ENCODE measurements around the gene HBG2.

Gene HBG2

GRCh38 chr11:5240458-5240857, 14.1 kb downstream of the HBG2 start:
- TF ChIP-seq GABPA (IDR thresholded peaks at IDR 0.05; ENCODE audit: low read depth): no peak
- no peak overlapping the region for H3K27ac ChIP-seq (replicated peaks)
- no peak overlapping the region for H3K4me3 ChIP-seq (replicated peaks; ENCODE audit: insufficient read depth, low read length)
- no peaks in the 10 kb centered on the region for H3K27me3 ChIP-seq (ENCODE audit: insufficient read depth, poor library complexity, severe bottlenecking)
- DNase-seq (ENCODE audit: low read depth in 1 of 2, low spot score in 1 of 2): no peak

- H3K4me3 ChIP-seq (replicated peaks; ENCODE audit: insufficient read depth, low read length): no peak overlapping the region
- TF ChIP-seq SPI1 (IDR thresholded peaks at IDR 0.05; ENCODE audit: borderline replicate concordance, low read depth) (no peak), CTCF (IDR thresholded peaks at IDR 0.05; ENCODE audit: insufficient read depth, low read length) (no peak), POLR2AphosphoS5 (IDR thresholded peaks at IDR 0.05; ENCODE audit: low read depth) (no peak), GABPA (IDR thresholded peaks at IDR 0.05; ENCODE audit: low read depth) (no peak)
- TF ChIP-seq, protein P1, sequence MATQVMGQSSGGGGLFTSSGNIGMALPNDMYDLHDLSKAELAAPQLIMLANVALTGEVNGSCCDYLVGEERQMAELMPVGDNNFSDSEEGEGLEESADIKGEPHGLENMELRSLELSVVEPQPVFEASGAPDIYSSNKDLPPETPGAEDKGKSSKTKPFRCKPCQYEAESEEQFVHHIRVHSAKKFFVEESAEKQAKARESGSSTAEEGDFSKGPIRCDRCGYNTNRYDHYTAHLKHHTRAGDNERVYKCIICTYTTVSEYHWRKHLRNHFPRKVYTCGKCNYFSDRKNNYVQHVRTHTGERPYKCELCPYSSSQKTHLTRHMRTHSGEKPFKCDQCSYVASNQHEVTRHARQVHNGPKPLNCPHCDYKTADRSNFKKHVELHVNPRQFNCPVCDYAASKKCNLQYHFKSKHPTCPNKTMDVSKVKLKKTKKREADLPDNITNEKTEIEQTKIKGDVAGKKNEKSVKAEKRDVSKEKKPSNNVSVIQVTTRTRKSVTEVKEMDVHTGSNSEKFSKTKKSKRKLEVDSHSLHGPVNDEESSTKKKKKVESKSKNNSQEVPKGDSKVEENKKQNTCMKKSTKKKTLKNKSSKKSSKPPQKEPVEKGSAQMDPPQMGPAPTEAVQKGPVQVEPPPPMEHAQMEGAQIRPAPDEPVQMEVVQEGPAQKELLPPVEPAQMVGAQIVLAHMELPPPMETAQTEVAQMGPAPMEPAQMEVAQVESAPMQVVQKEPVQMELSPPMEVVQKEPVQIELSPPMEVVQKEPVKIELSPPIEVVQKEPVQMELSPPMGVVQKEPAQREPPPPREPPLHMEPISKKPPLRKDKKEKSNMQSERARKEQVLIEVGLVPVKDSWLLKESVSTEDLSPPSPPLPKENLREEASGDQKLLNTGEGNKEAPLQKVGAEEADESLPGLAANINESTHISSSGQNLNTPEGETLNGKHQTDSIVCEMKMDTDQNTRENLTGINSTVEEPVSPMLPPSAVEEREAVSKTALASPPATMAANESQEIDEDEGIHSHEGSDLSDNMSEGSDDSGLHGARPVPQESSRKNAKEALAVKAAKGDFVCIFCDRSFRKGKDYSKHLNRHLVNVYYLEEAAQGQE (IDR thresholded peaks at IDR 0.05; ENCODE audit: insufficient replicate concordance, low read depth): no peak
- no peak for DNase-seq (ENCODE audit: low read depth in 1 of 2, low spot score in 1 of 2)
- H3K27me3 ChIP-seq (ENCODE audit: insufficient read depth, poor library complexity, severe bottlenecking): no peaks in the 10 kb centered on the region
- H3K27ac ChIP-seq (replicated peaks): no peak overlapping the region
These were observed 14.5 kb downstream of the HBG2 start for GRCh38 chr11:5240056-5240455.

DNA sequence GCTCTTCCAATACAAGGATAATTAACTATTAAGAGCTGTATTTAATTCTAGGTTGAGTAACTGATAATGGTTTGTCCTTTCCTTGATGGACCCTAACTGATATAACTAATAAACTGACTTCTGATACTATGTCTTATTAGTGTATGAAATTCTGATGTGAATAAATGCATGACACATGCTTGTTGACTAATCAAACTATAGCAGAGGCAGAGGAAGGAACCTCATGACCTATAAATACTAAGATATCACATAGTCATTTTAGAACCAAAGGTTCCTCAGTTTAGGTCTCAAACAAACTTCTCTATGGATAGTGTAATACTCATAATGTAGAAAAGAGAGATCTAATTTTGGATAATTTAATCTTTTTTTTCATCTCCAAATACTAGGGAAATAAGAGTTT, 15.5 kb downstream of the HBG2 start:
- TF ChIP-seq POLR2AphosphoS5 (IDR thresholded peaks at IDR 0.05; ENCODE audit: low read depth) (no peak), CTCF (IDR thresholded peaks at IDR 0.05; ENCODE audit: insufficient read depth, low read length) (no peak), SPI1 (IDR thresholded peaks at IDR 0.05; ENCODE audit: borderline replicate concordance, low read depth) (no peak), GABPA (IDR thresholded peaks at IDR 0.05; ENCODE audit: low read depth) (no peak)
- TF ChIP-seq, protein P1 (IDR thresholded peaks at IDR 0.05; ENCODE audit: insufficient replicate concordance, low read depth): no peak
- Histone ChIP-seq H3K27me3 (ENCODE audit: insufficient read depth, poor library complexity, severe bottlenecking) (no peaks in the 10 kb centered on the region), H3K27ac (replicated peaks) (no peak overlapping the region), H3K4me3 (replicated peaks; ENCODE audit: insufficient read depth, low read length) (no peak overlapping the region)
- DNase-seq (ENCODE audit: low read depth in 1 of 2, low spot score in 1 of 2): no peak

- no peak overlapping the region for H3K4me3 ChIP-seq (replicated peaks; ENCODE audit: insufficient read depth, low read length)
- TF ChIP-seq CTCF (IDR thresholded peaks at IDR 0.05; ENCODE audit: insufficient read depth, low read length) (no peak), POLR2AphosphoS5 (IDR thresholded peaks at IDR 0.05; ENCODE audit: low read depth) (no peak), GABPA (IDR thresholded peaks at IDR 0.05; ENCODE audit: low read depth) (no peak), SPI1 (IDR thresholded peaks at IDR 0.05; ENCODE audit: borderline replicate concordance, low read depth) (no peak)
- TF ChIP-seq, protein P1 (IDR thresholded peaks at IDR 0.05; ENCODE audit: insufficient replicate concordance, low read depth): no peak
- no peaks in the 10 kb centered on the region for H3K27me3 ChIP-seq (ENCODE audit: insufficient read depth, poor library complexity, severe bottlenecking)
- H3K27ac ChIP-seq (replicated peaks): no peak overlapping the region
- no peak for DNase-seq (ENCODE audit: low read depth in 1 of 2, low spot score in 1 of 2)
These were observed 16.1 kb downstream of the HBG2 start for GRCh38 chr11:5238486-5238885.
